Fibroblast of lung (primary cell): Measurements from ENCODE around the gene TROAP.
"Not testable (repeated sequence)": the region's sequence is repeated elsewhere in the genome, so short reads cannot be mapped to it uniquely, and the experiment has no call there.

Source experiments
- CTCF ChIP-seq, 2 donors: IDR thresholded peaks in 1 of 2; conservative IDR thresholded peaks in 1 of 2; 1 replicate in 1 of 2; 2 replicates in 1 of 2; pipeline ENCODE4 v1.5.1; 2011 to 2012; ENCODE audit warnings: low read length in 2 of 2, control low read depth in 1 of 2, inconsistent platforms in 1 of 2, low read depth in 1 of 2, mild to moderate bottlenecking in 1 of 2
- EZH2 ChIP-seq: IDR thresholded peaks from 2 replicates; pipeline ENCODE4 v1.5.1; 2012; ENCODE audit warnings: low read length, control low read depth, mild to moderate bottlenecking; ENCODE audit errors: missing control alignments

DNA sequence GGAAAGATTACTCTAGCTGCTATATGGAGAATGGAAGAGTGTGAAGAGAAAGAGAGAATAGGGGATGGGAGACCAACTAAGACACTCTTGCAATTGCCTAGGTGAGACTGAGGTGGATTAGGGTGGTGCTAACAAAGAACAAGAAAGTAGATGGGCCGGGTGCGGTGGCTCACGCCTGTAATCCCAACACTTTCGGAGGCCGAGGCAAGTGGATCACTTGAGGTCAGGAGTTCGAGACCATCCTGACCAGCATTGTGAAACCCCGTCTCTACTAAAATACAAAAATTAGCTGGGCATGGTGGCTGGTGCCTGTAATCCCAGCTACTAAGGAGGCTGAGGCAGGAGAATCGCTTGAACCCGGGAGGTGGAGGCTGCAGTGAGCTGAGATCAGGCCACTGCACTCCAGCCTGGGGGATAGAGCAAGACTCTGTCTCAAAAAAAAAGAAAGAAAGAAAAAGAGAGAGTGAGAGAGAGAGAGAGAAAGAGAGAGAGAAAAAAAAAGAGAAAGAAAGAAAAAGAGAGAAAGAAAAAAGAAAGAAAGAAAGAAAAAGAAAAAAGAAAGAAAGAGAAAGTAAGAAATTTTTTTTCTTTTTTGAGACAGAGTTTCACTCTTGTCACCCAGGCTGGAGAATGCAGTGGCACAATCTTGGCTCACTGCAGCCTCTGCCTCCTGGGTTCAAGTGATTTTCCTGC is 2.5 kb upstream of the TROAP start:
- not testable (repeated sequence) for TF ChIP-seq CTCF (conservative IDR thresholded peaks at IDR 0.05 in 1 of 2, IDR thresholded peaks at IDR 0.05 in 1 of 2; ENCODE audit: low read depth in 1 of 2, low read length in 2 of 2); EZH2
